Sigmoid colon (tissue), 7 donors: ENCODE results near the gene TTC39B. TPM values are rescaled to one million over a fixed set of nuclear protein-coding genes. Genes with fewer than 3 reads are reported as not detected.

Experiments used
- DNase-seq: peaks from one replicate; pipeline ENCODE4 v3.0.0-alpha.2; 2019
- H3K27ac ChIP-seq, 4 donors: fragments of 200-600 bp; sonication (generic); one replicate each; pipeline ENCODE4 v1.5.1; 2016 to 2019; ENCODE audit warnings: mild to moderate bottlenecking in 1 of 4
- H3K27me3 ChIP-seq, 3 donors: fragments of 200-600 bp; sonication (generic); one replicate each; pipeline ENCODE4 v1.5.1; 2019; ENCODE audit warnings: mild to moderate bottlenecking in 1 of 3
- H3K36me3 ChIP-seq, 4 donors: fragments of 200-600 bp; sonication (generic); one replicate each; pipeline ENCODE4 v1.5.1; 2016 to 2019
- H3K4me1 ChIP-seq, 4 donors: fragments of 200-600 bp; sonication (generic); one replicate each; pipeline ENCODE4 v1.5.1; 2017 to 2019
- H3K4me3 ChIP-seq, 4 donors: fragments of 200-600 bp; sonication (generic); one replicate each; pipeline ENCODE4 v1.5.1; 2017 to 2019; ENCODE audit warnings: mild to moderate bottlenecking in 2 of 4, moderate library complexity in 1 of 4
- H3K9me3 ChIP-seq, 4 donors: fragments of 200-600 bp in 3 of 4; sonication (generic) in 3 of 4; one replicate each; pipeline versions ENCODE4 v1.5.1 to v1.6.1; 2013 to 2019
- CTCF ChIP-seq, 4 experiments: fragments of 450-650 bp in 3 of 4; fragments of 200-600 bp in 1 of 4; IDR thresholded peaks; one replicate each; pipeline ENCODE4 v1.5.1; 2016 to 2019; ENCODE audit warnings: antibody characterized with exemption in 4 of 4, mild to moderate bottlenecking in 3 of 4, moderate library complexity in 2 of 4
- EP300 ChIP-seq, 4 donors: sonication (generic); formaldehyde crosslinking; IDR thresholded peaks; one replicate each; pipeline ENCODE4 v1.6.1; 2017; ENCODE audit warnings: antibody characterized with exemption in 4 of 4
- POLR2A ChIP-seq, 2 donors: fragments of 450-650 bp; IDR thresholded peaks; one replicate each; pipeline ENCODE4 v1.6.1; 2016; ENCODE audit warnings: antibody characterized with exemption in 2 of 2, mild to moderate bottlenecking in 2 of 2, moderate library complexity in 2 of 2
- POLR2AphosphoS5 ChIP-seq, 4 donors: sonication (generic); formaldehyde crosslinking; IDR thresholded peaks; one replicate each; pipeline ENCODE4 v1.6.1; 2017; ENCODE audit warnings: antibody characterized with exemption in 4 of 4
- WGBS, 2 donors: extraction: QIAGEN DNeasy Blood & Tissue Kit; methylation state at CpG; one replicate each; pipeline ENCODE4 v1.1.7; 2013; 5-methylcytosine and 5-hydroxymethylcytosine counted together
- intact Hi-C: fragments of 100-400 bp; cut with DNase I; formaldehyde crosslinking; loops from one replicate; pipeline ENCODE4 v1.15.1; 2023
- polyA plus RNA-seq, 3 donors: library from polyadenylated mRNA; stranded (reverse); fragments of 200-250 nt; gene quantifications; one replicate each; pipeline ENCODE4 v1.2.3, GENCODE V29; 2013
- total RNA-seq, 4 donors: library from RNA; depleted of rRNA; stranded (reverse); fragments of >200 nt; gene quantifications; one replicate each; pipeline ENCODE4 v1.1.0, GENCODE V29; 2016
- donor health status: healthy with polysubstance abuse.
- donor health status: Bipolar disorder and iron deficiency.
- donor health status: healthy.

TTC39B gene
- total and polyA plus RNA-seq, 7 donors: 4.2 to 15.8 (median 9.1) TPM

DNA sequence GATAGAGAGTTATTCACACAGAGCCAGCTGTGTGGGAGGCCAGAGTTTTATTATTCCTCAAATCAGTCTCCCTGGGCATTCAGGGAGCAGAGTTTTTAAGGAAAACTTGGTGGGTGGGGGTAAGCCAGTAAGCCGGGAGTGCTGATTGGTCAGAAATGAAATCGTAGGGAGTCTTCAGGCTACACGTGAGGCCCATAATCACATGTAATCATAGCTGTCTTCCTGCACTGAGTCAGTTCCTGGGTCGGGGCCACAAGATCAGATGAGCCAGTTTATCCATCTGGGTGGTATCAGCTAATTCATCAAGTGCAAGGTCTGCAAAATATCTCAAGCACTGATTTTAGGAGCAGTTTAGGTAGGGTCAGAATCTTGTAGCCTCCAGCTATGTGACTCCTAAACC is 10.8 kb upstream of the TTC39B start:
- Histone ChIP-seq H3K4me3 (no peak overlapping the region), H3K9me3 (no peaks in the 10 kb centered on the region), H3K36me3 (no peaks in the 10 kb centered on the region), H3K4me1 (no peaks in the 10 kb centered on the region), H3K27me3 (no peaks in the 10 kb centered on the region), H3K27ac (no peak overlapping the region)
- WGBS, 2 donors: 80 to 81% methylated on average over 4 of the region's 4 CpGs
- DNase-seq: no peak
- TF ChIP-seq POLR2AphosphoS5 (IDR thresholded peaks at IDR 0.05) (no peak), EP300 (IDR thresholded peaks at IDR 0.05) (no peak), POLR2A (IDR thresholded peaks at IDR 0.05) (no peak), CTCF (IDR thresholded peaks at IDR 0.05) (no peak)
- intact Hi-C loops: no loop called here

- Histone ChIP-seq H3K36me3 (no peaks in the 10 kb centered on the region), H3K27me3 (no peaks in the 10 kb centered on the region), H3K4me1 (peaks cover 0 to 5% (median 0%) of the 10 kb centered on the region in 4 donors), H3K4me3 (no peak overlapping the region), H3K27ac (no peak overlapping the region), H3K9me3 (no peaks in the 10 kb centered on the region)
- 80 to 91% methylated on average over 1 of the region's 1 CpG for whole genome bisulfite sequencing, 2 donors
- no peak for DNase-seq
- intact Hi-C loops: no loop called here
- no peak for TF ChIP-seq EP300 (IDR thresholded peaks at IDR 0.05)
- TF ChIP-seq CTCF (IDR thresholded peaks at IDR 0.05): no peak
- no peak for TF ChIP-seq POLR2AphosphoS5 (IDR thresholded peaks at IDR 0.05)
- TF ChIP-seq POLR2A (IDR thresholded peaks at IDR 0.05): no peak
Observed at GRCh38 chr9:15311607-15312006, 4.6 kb upstream of the TTC39B start.

DNA sequence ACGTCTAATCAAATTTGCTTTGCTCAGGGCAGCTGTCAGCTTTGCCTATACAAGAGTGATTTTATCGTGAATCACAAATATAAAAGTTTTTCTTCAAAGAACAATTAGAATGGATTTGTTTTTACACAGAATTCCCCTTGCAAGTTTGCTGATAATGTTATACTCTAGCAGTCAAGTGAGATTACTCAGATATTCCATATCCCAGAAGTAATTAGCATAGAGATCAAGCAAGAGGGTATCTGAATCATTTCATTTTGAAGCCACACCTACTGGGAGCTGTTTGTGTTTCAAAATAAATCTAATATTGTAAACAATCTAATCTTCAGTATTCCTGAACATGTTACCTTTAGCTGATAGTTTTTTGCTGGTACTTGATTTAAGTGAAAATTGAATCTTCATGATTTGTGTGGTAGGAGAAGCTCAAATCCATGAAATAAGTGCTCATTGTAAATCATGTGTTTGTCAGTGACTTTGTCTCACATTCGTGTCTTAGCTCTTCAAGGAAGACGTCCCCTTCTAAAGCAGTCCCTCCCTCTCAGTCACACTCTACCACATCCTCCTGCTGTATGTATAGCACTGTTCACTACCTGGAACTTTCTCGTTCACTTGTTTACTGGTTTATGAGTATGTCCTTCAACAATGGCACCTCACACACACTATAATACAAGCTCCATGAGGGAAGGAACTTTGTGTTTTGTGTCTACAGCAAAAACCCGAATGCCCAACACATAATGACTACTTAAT is 3.3 kb upstream of the TTC39B start:
- no peaks in the 10 kb centered on the region for H3K9me3 ChIP-seq
- TF ChIP-seq POLR2A (IDR thresholded peaks at IDR 0.05): no peak
- no peak for TF ChIP-seq CTCF (IDR thresholded peaks at IDR 0.05)
- TF ChIP-seq POLR2AphosphoS5 (IDR thresholded peaks at IDR 0.05): no peak
- TF ChIP-seq EP300 (IDR thresholded peaks at IDR 0.05): no peak
- H3K36me3 ChIP-seq: no peaks in the 10 kb centered on the region
- no peak for DNase-seq
- WGBS, 2 donors: 64 to 69% methylated on average over 6 of the region's 6 CpGs
- no peak overlapping the region for H3K27ac ChIP-seq
- H3K27me3 ChIP-seq: no peaks in the 10 kb centered on the region
- intact Hi-C loops: no loop called here
- peaks cover 0 to 13% (median 3%) of the 10 kb centered on the region in 4 donors for H3K4me1 ChIP-seq
- no peak overlapping the region for H3K4me3 ChIP-seq

DNA sequence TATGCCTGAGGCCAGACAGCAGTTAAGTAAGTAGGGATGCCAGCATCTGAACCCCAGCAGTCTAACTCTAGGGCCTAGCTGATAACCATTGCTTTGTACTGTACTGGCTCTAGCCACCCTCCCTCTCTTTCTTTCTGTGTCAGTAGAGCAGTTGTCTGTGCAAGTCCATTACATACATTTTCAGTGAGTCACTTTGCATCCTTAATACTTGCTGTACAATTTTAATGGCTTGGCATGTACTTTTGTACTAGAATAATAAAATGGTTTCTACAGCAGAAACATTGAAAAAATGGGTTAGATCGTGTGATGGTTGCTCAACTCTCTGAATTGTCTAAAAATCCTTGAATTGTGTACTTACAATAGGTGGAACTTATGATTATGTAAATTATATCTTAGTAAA is 1.5 kb upstream of the TTC39B start:
- Histone ChIP-seq H3K36me3 (no peaks in the 10 kb centered on the region), H3K27me3 (no peaks in the 10 kb centered on the region), H3K4me1 (peaks cover 0 to 20% (median 4%) of the 10 kb centered on the region in 4 donors), H3K27ac (no peak overlapping the region), H3K9me3 (no peaks in the 10 kb centered on the region), H3K4me3 (no peak overlapping the region)
- 41 to 78% methylated on average over 1 of the region's 1 CpG for WGBS, 2 donors
- TF ChIP-seq POLR2A (IDR thresholded peaks at IDR 0.05) (no peak), POLR2AphosphoS5 (IDR thresholded peaks at IDR 0.05) (no peak), EP300 (IDR thresholded peaks at IDR 0.05) (no peak), CTCF (IDR thresholded peaks at IDR 0.05) (no peak)
- no peak for DNase-seq
- intact Hi-C loops: no loop called here

GRCh38 chr9:15307523-15307841 is 466 bp upstream of the TTC39B start:
- no peak for DNase-seq
- no peaks in the 10 kb centered on the region for H3K36me3 ChIP-seq
- peaks cover 0 to 20% (median 4%) of the 10 kb centered on the region in 4 donors for H3K4me1 ChIP-seq
- 9 to 11% methylated on average over 12 of the region's 12 CpGs for WGBS, 2 donors
- no peaks in the 10 kb centered on the region for H3K9me3 ChIP-seq
- peak overlapping the region; percentile 93 to 94 (median 93) for H3K27ac ChIP-seq
- no peaks in the 10 kb centered on the region for H3K27me3 ChIP-seq
- TF ChIP-seq EP300 (IDR thresholded peaks at IDR 0.05): no peak
- TF ChIP-seq POLR2AphosphoS5 (IDR thresholded peaks at IDR 0.05): no peak
- no peak for TF ChIP-seq CTCF (IDR thresholded peaks at IDR 0.05)
- no peak for TF ChIP-seq POLR2A (IDR thresholded peaks at IDR 0.05)
- peak overlapping the region; percentile 91 to 97 (median 92) for H3K4me3 ChIP-seq
- intact Hi-C loops: loop anchor here (2.0 kb wide), 2 partner anchors 97 to 115 kb away; partner anchors contain the start of gene SNAPC3
